ENCODE results near the gene FOXRED2.

FOXRED2 gene

GRCh38 chr22:36548606-36549005 lies 41.8 kb upstream of the FOXRED2 start:
- Histone ChIP-seq H3K4me1 (peaks cover 3% of the 10 kb centered on the region; the same call in 1 of the 2 replicates), H3K4me3 (ENCODE audit: low read depth, low read length) (no peak overlapping the region), H3K36me3 (no peaks in the 10 kb centered on the region), H3K27me3 (no peaks in the 10 kb centered on the region), H3K9me3 (no peaks in the 10 kb centered on the region)
- peak; percentile 40 for DNase-seq
- no peak for TF ChIP-seq CTCF (IDR thresholded peaks at IDR 0.05; ENCODE audit: low read depth, low read length)

DNA sequence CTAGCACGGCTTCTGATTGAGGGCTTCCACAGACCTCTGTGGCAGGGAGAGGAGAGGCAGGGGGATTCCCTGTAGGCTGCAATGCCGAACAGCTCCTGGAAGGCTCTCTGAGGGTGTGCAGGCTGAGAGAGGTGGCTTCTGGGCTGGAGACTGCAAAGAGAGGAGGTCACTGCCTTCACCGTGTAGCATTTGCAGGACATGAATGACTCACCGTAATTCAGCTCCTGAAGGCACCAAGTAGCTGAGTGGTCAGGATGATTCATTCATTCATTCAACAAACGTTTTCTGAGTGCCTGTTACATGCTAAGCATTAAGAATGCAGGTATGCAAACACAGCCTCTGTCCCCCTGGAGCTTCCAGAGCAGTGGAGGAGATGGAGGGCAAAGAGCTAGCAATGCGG lies 40.1 kb upstream of the FOXRED2 start:
- Histone ChIP-seq H3K4me3 (ENCODE audit: low read depth, low read length) (no peak overlapping the region), H3K36me3 (no peaks in the 10 kb centered on the region), H3K4me1 (peaks cover 3% of the 10 kb centered on the region; the same call in 1 of the 2 replicates), H3K27me3 (no peaks in the 10 kb centered on the region), H3K9me3 (no peaks in the 10 kb centered on the region)
- no peak for TF ChIP-seq CTCF (IDR thresholded peaks at IDR 0.05; ENCODE audit: low read depth, low read length)
- DNase-seq, result no peak

DNA sequence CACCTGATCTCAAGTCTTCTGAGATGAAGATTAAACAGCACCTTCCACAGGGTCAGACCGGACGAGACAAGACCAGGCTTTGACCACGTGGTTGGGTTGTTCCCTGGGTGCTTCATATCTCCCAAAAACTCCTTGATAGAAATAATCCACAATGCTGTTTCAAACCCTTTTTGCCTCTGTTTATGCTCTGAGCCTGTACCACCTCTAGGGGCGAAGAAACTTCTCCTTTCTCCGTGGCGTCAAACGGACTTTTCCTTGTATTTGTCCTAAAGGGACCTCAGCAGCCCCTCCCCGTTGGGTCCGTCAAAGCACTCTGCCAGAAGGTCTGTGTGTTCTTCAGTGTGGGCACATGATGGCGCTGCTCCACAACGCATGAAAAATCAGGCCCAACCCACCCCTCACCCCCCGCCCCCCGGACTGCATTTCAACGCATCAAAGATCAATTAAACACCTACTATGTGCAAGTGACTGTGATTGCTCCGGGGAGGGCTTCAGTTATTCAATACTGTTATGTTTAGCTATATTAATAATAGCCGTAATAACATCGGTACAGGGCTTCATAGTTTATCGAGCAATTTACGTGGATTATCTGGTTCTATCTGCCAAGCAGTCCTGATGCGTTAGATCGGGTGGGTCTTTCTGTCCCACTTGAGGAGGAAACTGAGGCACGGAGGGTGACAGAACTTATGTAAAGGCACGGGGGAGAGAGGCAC lies 39.4 kb upstream of the FOXRED2 start:
- peak; percentile 65 for TF ChIP-seq CTCF (IDR thresholded peaks at IDR 0.05; ENCODE audit: low read depth, low read length)
- Histone ChIP-seq H3K36me3 (no peaks in the 10 kb centered on the region), H3K4me1 (peaks cover 3% of the 10 kb centered on the region; the same call in 1 of the 2 replicates), H3K9me3 (no peaks in the 10 kb centered on the region), H3K27me3 (no peaks in the 10 kb centered on the region), H3K4me3 (ENCODE audit: low read depth, low read length) (peak overlapping the region; percentile 26; the same call in 1 of the 2 replicates)
- DNase-seq, result peak; percentile 78

- Histone ChIP-seq H3K4me1 (peaks cover 3% of the 10 kb centered on the region; the same call in 1 of the 2 replicates), H3K4me3 (ENCODE audit: low read depth, low read length) (no peak overlapping the region), H3K9me3 (no peaks in the 10 kb centered on the region), H3K36me3 (no peaks in the 10 kb centered on the region), H3K27me3 (no peaks in the 10 kb centered on the region)
- no peak for TF ChIP-seq CTCF (IDR thresholded peaks at IDR 0.05; ENCODE audit: low read depth, low read length)
- no peak for DNase-seq
These were observed 37.3 kb upstream of the FOXRED2 start for GRCh38 chr22:36544107-36544620.

GRCh38 chr22:36541831-36542411 lies 35.1 kb upstream of the FOXRED2 start:
- no peaks in the 10 kb centered on the region for H3K9me3 ChIP-seq
- TF ChIP-seq CTCF (IDR thresholded peaks at IDR 0.05; ENCODE audit: low read depth, low read length), result no peak
- peaks cover 3% of the 10 kb centered on the region; the same call in 1 of the 2 replicates for H3K4me1 ChIP-seq
- DNase-seq, result peak; percentile 46
- H3K4me3 ChIP-seq (ENCODE audit: low read depth, low read length), result no peak overlapping the region
- H3K36me3 ChIP-seq, result no peaks in the 10 kb centered on the region
- H3K27me3 ChIP-seq, result no peaks in the 10 kb centered on the region
